OCI-LY1 (cell line): Measurements from ENCODE around the gene ENO3.

Experiments
- H2AFZ ChIP-seq: fragments of 200-600 bp; sonication (generic), shearing (Covaris generic); 2 replicates; pipeline ENCODE4 v1.6.0; 2014; ENCODE audit warnings: antibody characterized with exemption, mild to moderate bottlenecking, low read length
- H3F3A ChIP-seq: fragments of 200-600 bp; sonication (generic), shearing (Covaris generic); 2 replicates; pipeline ENCODE4 v1.6.0; 2014; ENCODE audit warnings: mild to moderate bottlenecking, antibody characterized with exemption, low read length, moderate library complexity; ENCODE audit not compliant: insufficient read depth
- H3K27ac ChIP-seq: fragments of 200-600 bp; sonication (generic); 2 replicates; pipeline ENCODE4 v1.5.1; 2014; ENCODE audit warnings: low read length, mixed run types, mild to moderate bottlenecking, low read depth; ENCODE audit not compliant: poor library complexity, severe bottlenecking
- H3K27me3 ChIP-seq: fragments of 200-600 bp; sonication (generic); 2 replicates; pipeline ENCODE4 v1.6.0; 2014; ENCODE audit warnings: antibody characterized with exemption, mild to moderate bottlenecking, low read length, moderate library complexity; ENCODE audit not compliant: insufficient read depth
- H3K36me3 ChIP-seq: fragments of 200-600 bp; sonication (generic); 2 replicates; pipeline ENCODE4 v1.6.1; 2014; ENCODE audit warnings: mild to moderate bottlenecking, antibody characterized with exemption, low read length, moderate library complexity, mixed read lengths; ENCODE audit not compliant: insufficient read depth
- H3K4me1 ChIP-seq: fragments of 200-600 bp; sonication (generic); 2 replicates; pipeline ENCODE4 v1.5.1; 2014; ENCODE audit warnings: mild to moderate bottlenecking, low read length, moderate library complexity; ENCODE audit not compliant: insufficient read depth, severe bottlenecking
- H3K4me2 ChIP-seq: fragments of 200-600 bp; sonication (generic), shearing (Covaris generic); 2 replicates; pipeline ENCODE4 v1.6.1; 2014; ENCODE audit warnings: low read length
- H3K4me3 ChIP-seq: fragments of 200-600 bp; sonication (generic); 2 replicates; pipeline ENCODE4 v1.5.1; 2014; ENCODE audit warnings: low read length, low read depth, mild to moderate bottlenecking, mixed read lengths; ENCODE audit not compliant: poor library complexity, severe bottlenecking
- H3K79me2 ChIP-seq: fragments of 200-600 bp; shearing (Covaris generic); 2 replicates; pipeline ENCODE4 v1.6.1; 2016; ENCODE audit warnings: mixed run types, low read length, mixed read lengths; ENCODE audit not compliant: insufficient read depth
- H3K9ac ChIP-seq: fragments of 200-600 bp; sonication (generic), shearing (Covaris generic); 2 replicates; pipeline ENCODE4 v1.6.1; 2014; ENCODE audit warnings: mild to moderate bottlenecking, low read length, mixed read lengths
- H3K9me2 ChIP-seq: fragments of 200-600 bp; sonication (generic), shearing (Covaris generic); 2 replicates; pipeline ENCODE4 v1.6.1; 2014; ENCODE audit warnings: low read depth, mild to moderate bottlenecking, low read length, mixed read lengths
- H3K9me3 ChIP-seq: fragments of 200-600 bp; shearing (Covaris generic); 2 replicates; pipeline ENCODE4 v1.6.1; 2014; ENCODE audit warnings: low read length, mixed read lengths
- H4K20me1 ChIP-seq: fragments of 200-600 bp; sonication (generic), shearing (Covaris generic); 2 replicates; pipeline ENCODE4 v1.6.0; 2016; ENCODE audit warnings: mild to moderate bottlenecking, low read length; ENCODE audit not compliant: insufficient read depth
- EZH2 ChIP-seq: fragments of 200-600 bp; sonication (generic), shearing (Covaris generic); IDR thresholded peaks from 2 replicates; pipeline ENCODE4 v1.8.0; 2017; ENCODE audit warnings: borderline replicate concordance, mixed run types, mild to moderate bottlenecking, antibody characterized with exemption, low read length, moderate library complexity, mixed read lengths
- TF ChIP-seq, protein P1 (sequence below): fragments of 200-600 bp; sonication (generic), shearing (Covaris generic); IDR thresholded peaks from 2 replicates; pipeline ENCODE4 v1.5.1; 2017; ENCODE audit warnings: mild to moderate bottlenecking, antibody characterized with exemption, low read length, moderate library complexity, mixed read lengths

ENO3 gene

DNA sequence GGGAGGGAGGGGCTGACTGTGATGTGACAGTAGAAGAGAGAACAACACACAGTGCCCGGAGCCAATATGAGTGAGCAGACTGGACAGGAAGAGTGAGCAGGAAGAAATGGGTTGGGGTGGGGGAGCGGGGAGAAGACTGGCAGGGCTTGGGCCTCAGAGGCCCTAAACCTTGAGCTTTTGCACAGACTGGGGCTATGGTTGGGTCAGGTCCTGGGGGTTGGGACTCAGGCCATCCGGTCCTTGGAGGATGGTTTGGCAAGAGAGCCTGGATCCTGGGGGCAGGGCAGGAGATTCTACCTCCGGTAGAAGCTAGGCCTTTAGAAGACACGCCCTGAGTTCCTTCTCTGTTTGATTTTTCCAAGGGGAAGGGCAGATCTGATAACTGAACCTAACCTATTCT, 35.5 kb downstream of the ENO3 start:
- Histone ChIP-seq H3K36me3 (peaks cover 21% of the 10 kb centered on the region), H3K27ac (peak overlapping the region; percentile 22), H3K9ac (peak overlapping the region; percentile 77), H3K27me3 (no peaks in the 10 kb centered on the region), H3K4me1 (peaks cover 25% of the 10 kb centered on the region), H3F3A (0 out of 2 replicates have a peak, but pooled peaks cover 2% of the 10 kb centered on the region), H3K4me2 (peak overlapping the region; percentile 83), H4K20me1 (no peaks in the 10 kb centered on the region), H3K9me3 (no peaks in the 10 kb centered on the region), H3K79me2 (no peaks in the 10 kb centered on the region), H2AFZ (no peak overlapping the region), H3K4me3 (peak overlapping the region; percentile 72), H3K9me2 (no peaks in the 10 kb centered on the region)
- TF ChIP-seq EZH2 = no peak
- TF ChIP-seq, protein P1, sequence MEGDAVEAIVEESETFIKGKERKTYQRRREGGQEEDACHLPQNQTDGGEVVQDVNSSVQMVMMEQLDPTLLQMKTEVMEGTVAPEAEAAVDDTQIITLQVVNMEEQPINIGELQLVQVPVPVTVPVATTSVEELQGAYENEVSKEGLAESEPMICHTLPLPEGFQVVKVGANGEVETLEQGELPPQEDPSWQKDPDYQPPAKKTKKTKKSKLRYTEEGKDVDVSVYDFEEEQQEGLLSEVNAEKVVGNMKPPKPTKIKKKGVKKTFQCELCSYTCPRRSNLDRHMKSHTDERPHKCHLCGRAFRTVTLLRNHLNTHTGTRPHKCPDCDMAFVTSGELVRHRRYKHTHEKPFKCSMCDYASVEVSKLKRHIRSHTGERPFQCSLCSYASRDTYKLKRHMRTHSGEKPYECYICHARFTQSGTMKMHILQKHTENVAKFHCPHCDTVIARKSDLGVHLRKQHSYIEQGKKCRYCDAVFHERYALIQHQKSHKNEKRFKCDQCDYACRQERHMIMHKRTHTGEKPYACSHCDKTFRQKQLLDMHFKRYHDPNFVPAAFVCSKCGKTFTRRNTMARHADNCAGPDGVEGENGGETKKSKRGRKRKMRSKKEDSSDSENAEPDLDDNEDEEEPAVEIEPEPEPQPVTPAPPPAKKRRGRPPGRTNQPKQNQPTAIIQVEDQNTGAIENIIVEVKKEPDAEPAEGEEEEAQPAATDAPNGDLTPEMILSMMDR = no peak

DNA sequence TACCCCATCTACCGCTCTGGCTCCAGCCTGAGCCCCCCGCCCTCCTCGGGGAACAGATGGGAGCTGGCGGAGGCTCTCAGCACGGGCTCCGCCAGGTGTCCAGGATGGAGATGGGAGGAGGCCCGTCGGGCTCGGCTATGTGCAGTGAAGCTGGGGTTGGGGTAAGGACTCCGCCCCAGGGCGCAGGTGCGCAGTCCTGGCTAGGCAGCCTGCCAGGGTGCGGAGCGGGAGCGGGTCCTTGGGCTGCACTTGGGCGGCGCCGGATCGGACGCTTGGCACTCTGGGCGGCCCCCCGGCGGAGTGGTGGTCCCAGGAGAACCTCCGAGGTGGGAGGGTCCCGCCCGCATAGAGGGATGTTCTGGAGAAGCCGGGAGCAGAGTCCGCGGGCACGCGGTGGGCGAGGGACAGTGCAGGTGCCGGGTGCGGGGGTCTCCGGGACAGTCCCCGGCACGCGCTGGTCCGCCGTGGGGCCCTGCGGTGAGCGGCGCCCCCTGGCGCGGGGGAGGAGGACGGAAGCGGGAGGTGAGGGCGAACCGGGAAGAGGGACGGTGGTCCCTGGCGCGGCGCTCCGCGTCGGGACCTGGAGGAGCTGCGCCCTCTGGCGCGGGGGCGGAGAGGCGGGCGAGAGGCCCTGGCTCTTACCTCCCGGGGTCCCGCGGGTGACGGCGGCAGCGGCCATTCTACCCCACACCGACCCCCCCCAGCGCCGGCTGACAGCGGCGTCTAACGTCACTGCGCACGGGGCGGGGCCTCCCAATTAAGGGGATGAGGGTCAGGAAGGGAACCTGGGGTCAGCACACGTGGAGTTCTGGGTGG, 36.2 kb downstream of the ENO3 start, which contains the start of gene CAMTA2:
Gene CAMTA2 (minus strand): TSS at position 725 of the 816 bp plus-strand sequence. CDS start 1,453 bp downstream, outside the sequence.
- TF ChIP-seq EZH2 = no peak
- TF ChIP-seq, protein P1 = peak; percentile 93
- Histone ChIP-seq H3K9ac (peak within 1 kb of the TSS; percentile 77), H3K27ac (peak within 1 kb of the TSS; percentile 46), H3K9me3 (no peaks in the 10 kb centered on the region), H2AFZ (no peak within 1 kb of the TSS), H3K4me3 (peak within 1 kb of the TSS; percentile 72), H3F3A (0 out of 2 replicates have a peak, but pooled peaks cover 4% of the 10 kb centered on the region), H3K36me3 (peaks cover 14% of the 10 kb centered on the region), H3K27me3 (no peaks in the 10 kb centered on the region), H3K79me2 (no peaks in the 10 kb centered on the region), H3K4me1 (peaks cover 25% of the 10 kb centered on the region), H3K9me2 (no peaks in the 10 kb centered on the region), H4K20me1 (no peaks in the 10 kb centered on the region), H3K4me2 (peak within 1 kb of the TSS; percentile 83)

GRCh38 chr17:4987767-4988567, 37.0 kb downstream of the ENO3 start:
- Histone ChIP-seq H3K36me3 (peaks cover 6% of the 10 kb centered on the region; the same call in 1 of the 2 replicates), H3K9me2 (no peaks in the 10 kb centered on the region), H3K9me3 (no peaks in the 10 kb centered on the region), H3K9ac (peak overlapping the region; percentile 77), H3K4me2 (peak overlapping the region; percentile 83), H3K27ac (peak overlapping the region; percentile 46), H3K27me3 (no peaks in the 10 kb centered on the region), H3F3A (0 out of 2 replicates have a peak, but pooled peaks cover 4% of the 10 kb centered on the region), H2AFZ (no peak overlapping the region), H3K4me3 (peak overlapping the region; percentile 72), H4K20me1 (no peaks in the 10 kb centered on the region), H3K4me1 (peaks cover 25% of the 10 kb centered on the region), H3K79me2 (no peaks in the 10 kb centered on the region)
- no peak for TF ChIP-seq EZH2
- TF ChIP-seq, protein P1 = no peak
